Endodermal cell (in vitro differentiated cells): Measurements from ENCODE around the gene CDH13. TPM values are rescaled to one million over a fixed set of nuclear protein-coding genes. Genes with fewer than 3 reads are reported as not detected.

Source experiments
- DNase-seq: peaks from one replicate; pipeline ENCODE4 v3.0.0-alpha.2; 2017
- H3K27ac ChIP-seq: 2 replicates; pipeline ENCODE4 v1.5.1; 2013; ENCODE audit warnings: mild to moderate bottlenecking, low read depth, low read length, moderate library complexity
- H3K27me3 ChIP-seq: 2 replicates; pipeline ENCODE4 v1.6.1; 2013; ENCODE audit warnings: mild to moderate bottlenecking, low read length, moderate library complexity; ENCODE audit not compliant: insufficient read depth, control insufficient read depth, poor library complexity, severe bottlenecking
- H3K36me3 ChIP-seq: 2 replicates; pipeline ENCODE4 v1.7.0; 2013; ENCODE audit warnings: mild to moderate bottlenecking, low read length, moderate library complexity; ENCODE audit not compliant: control insufficient read depth, insufficient read depth
- H3K4me1 ChIP-seq: one replicate; pipeline ENCODE4 v1.7.0; 2013; ENCODE audit warnings: low read length; ENCODE audit not compliant: control insufficient read depth, insufficient read depth
- H3K4me3 ChIP-seq: 2 replicates; pipeline ENCODE4 v1.5.1; 2013; ENCODE audit warnings: mild to moderate bottlenecking, low read length, moderate library complexity
- H3K9ac ChIP-seq: 2 replicates; pipeline ENCODE4 v1.6.1; 2013; ENCODE audit warnings: mild to moderate bottlenecking, low read length, moderate library complexity; ENCODE audit not compliant: poor library complexity, severe bottlenecking; ENCODE audit errors: extremely low read depth
- H3K9me3 ChIP-seq: 2 replicates; pipeline ENCODE4 v1.6.1; 2013; ENCODE audit warnings: mild to moderate bottlenecking, low read length, moderate library complexity; ENCODE audit not compliant: control insufficient read depth
- H3K27ac Mint-ChIP-seq: 2 replicates; pipeline ENCODE4 v1.8.0; 2020; ENCODE audit warnings: mixed read lengths
- H3K27me3 Mint-ChIP-seq: 2 replicates; pipeline ENCODE4 v1.8.0; 2021; ENCODE audit warnings: mild to moderate bottlenecking, mixed read lengths; ENCODE audit not compliant: insufficient read depth
- H3K36me3 Mint-ChIP-seq: 2 replicates; pipeline ENCODE4 v1.8.0; 2020; ENCODE audit warnings: low read depth, mixed read lengths
- H3K4me1 Mint-ChIP-seq: 2 replicates; pipeline ENCODE4 v1.8.0; 2020; ENCODE audit warnings: mixed read lengths
- H3K4me3 Mint-ChIP-seq: 2 replicates; pipeline ENCODE4 v1.8.0; 2020; ENCODE audit warnings: mild to moderate bottlenecking, moderate library complexity, mixed read lengths
- H3K9me3 Mint-ChIP-seq: 2 replicates; pipeline ENCODE4 v1.8.0; 2020; ENCODE audit warnings: mild to moderate bottlenecking, mixed read lengths
- CTCF ChIP-seq: fragments of 200-600 bp; sonication (generic); conservative IDR thresholded peaks from 2 replicates; pipeline ENCODE4 v1.5.0; 2021; ENCODE audit warnings: antibody characterized with exemption, mild to moderate bottlenecking
- WGBS, 2 experiments: methylation state at CpG; one replicate each; pipeline versions ENCODE4 v1.1.5 to v1.1.7; 2013; ENCODE audit warnings: missing lambda C conversion rate in 2 of 2, mixed read lengths in 1 of 2; ENCODE audit not compliant: insufficient coverage in 1 of 2, insufficient read length in 1 of 2; 5-methylcytosine and 5-hydroxymethylcytosine counted together
- total RNA-seq, 2 donors: library from RNA; stranded (reverse); fragmentation: NEBNext Ultra II Directional in 1 of 2; extraction: Animal tissue kit (Norgen Biotek cat#: 25700) in 1 of 2; gene quantifications; 2 replicates in 1 of 2; 3 replicates in 1 of 2; pipeline ENCODE4 v1.2.1, GENCODE V29; 2021

The CDH13 gene
- total RNA-seq, 2 donors from 2014 or later: 0.86 to 1.8 TPM

- 72% methylated on average over 9 to 10 of the region's 10 CpGs for WGBS, 2 experiments
- Histone ChIP-seq H3K27me3 (no peaks in the 10 kb centered on the region), H3K36me3 (no peaks in the 10 kb centered on the region), H3K9me3 (peaks cover 10% of the 10 kb centered on the region), H3K9ac (no peak overlapping the region), H3K4me1 (peaks cover 5% of the 10 kb centered on the region), H3K4me3 (no peak overlapping the region), H3K27ac (no peak overlapping the region)
- no peak for TF ChIP-seq CTCF
- DNase-seq: peak; percentile 69
- Mint-ChIP-seq H3K36me3 (no peaks in the 10 kb centered on the region), H3K9me3 (peaks cover 22% of the 10 kb centered on the region), H3K4me3 (no peak overlapping the region), H3K27me3 (no peaks in the 10 kb centered on the region), H3K27ac (peak overlapping the region; percentile 88), H3K4me1 (peaks cover 47% of the 10 kb centered on the region)
These were observed 1216.9 kb downstream of the CDH13 start for GRCh38 chr16:83843657-83844056.

- Mint-ChIP-seq H3K27me3 (no peaks in the 10 kb centered on the region), H3K36me3 (no peaks in the 10 kb centered on the region)
These were observed 1218.5 kb downstream of the CDH13 start for GRCh38 chr16:83845263-83845662.

GRCh38 chr16:83847371-83848225, 1220.8 kb downstream of the CDH13 start:
- H3K27ac ChIP-seq: no peak overlapping the region
- Mint-ChIP-seq H3K27ac (peak overlapping the region; percentile 12), H3K36me3 (no peaks in the 10 kb centered on the region), H3K27me3 (no peaks in the 10 kb centered on the region), H3K9me3 (no peaks in the 10 kb centered on the region), H3K4me3 (no peak overlapping the region), H3K4me1 (peaks cover 51% of the 10 kb centered on the region)
- no peaks in the 10 kb centered on the region for H3K36me3 ChIP-seq
- no peaks in the 10 kb centered on the region for H3K9me3 ChIP-seq
- H3K4me1 ChIP-seq: peaks cover 6% of the 10 kb centered on the region
- no peak overlapping the region for H3K9ac ChIP-seq
- DNase-seq: no peak
- no peaks in the 10 kb centered on the region for H3K27me3 ChIP-seq
- 92 to 95% methylated on average over 9 to 12 of the region's 14 CpGs for WGBS, 2 experiments
- no peak overlapping the region for H3K4me3 ChIP-seq
- peak; percentile 16 for TF ChIP-seq CTCF

More at GRCh38 chr16:83845263-83845662, 1218.5 kb downstream of the CDH13 start:
- H3K9ac ChIP-seq: no peak overlapping the region
- no peak overlapping the region for H3K27ac ChIP-seq
- peak; percentile 33 for DNase-seq
- peaks cover 12% of the 10 kb centered on the region for H3K9me3 Mint-ChIP-seq
- H3K36me3 ChIP-seq: no peaks in the 10 kb centered on the region
- H3K27ac Mint-ChIP-seq: no peak overlapping the region
- no peaks in the 10 kb centered on the region for H3K9me3 ChIP-seq
- peaks cover 8% of the 10 kb centered on the region for H3K4me1 ChIP-seq
- no peak overlapping the region for H3K4me3 ChIP-seq
- H3K27me3 ChIP-seq: no peaks in the 10 kb centered on the region
- no peak for TF ChIP-seq CTCF
- WGBS, 2 experiments: 92 to 95% methylated on average over 5 to 8 of the region's 8 CpGs
- peaks cover 46% of the 10 kb centered on the region for H3K4me1 Mint-ChIP-seq
- H3K4me3 Mint-ChIP-seq: no peak overlapping the region
